HepG2 (cell line): Measurements from ENCODE around the gene PCSK6. TPM values are rescaled to one million over a fixed set of nuclear protein-coding genes. Genes with fewer than 3 reads are reported as not detected.

Source experiments
- ATAC-seq: fragments of 200-7000 bp; cut with Tn5 transposase; 3 replicates; pipeline ENCODE4 v1.9.1; 2020; ENCODE audit warnings: mild to moderate bottlenecking, moderate library complexity
- BruUV-seq: library from RNA; stranded (reverse); fragments of 400-500 nt; replicated peaks from 2 replicates; lab custom pipeline; 2021; lab: Mats Ljungman, UMichigan
- CTCF ChIA-PET: fragments of 300-600 bp; formaldehyde crosslinking; extraction: SDS; loops from one replicate; lab custom pipeline; 2021; ENCODE audit warnings: low total read pairs, inconsistent platforms, low intra/inter-chr PET ratio; lab: Yijun Ruan, JAX
- POLR2A ChIA-PET: fragments of 350-600 bp; sonication (Branson Sonifier 250); formaldehyde crosslinking; loops from one replicate; lab custom pipeline; 2020; ENCODE audit warnings: antibody characterized with exemption, inconsistent platforms; lab: Yijun Ruan, JAX
- DNase-seq: peaks from one replicate; pipeline ENCODE4 v3.0.0-alpha.2; 2015; ENCODE audit warnings: low spot score
- FAIRE-seq: peaks from 3 replicates; lab custom pipeline; 2011; peaks lifted over from hg19 to GRCh38; lab: Jason Lieb, UNC
- H2AFZ ChIP-seq: one replicate; pipeline ENCODE4 v1.6.1; 2011; ENCODE audit warnings: low read length, inconsistent platforms
- H3K27ac ChIP-seq: fragments of 300-600 bp; 3 replicates; pipeline ENCODE4 v1.8.0; 2011; ENCODE audit warnings: mixed run types, mild to moderate bottlenecking, mixed read lengths, low read length, inconsistent platforms; ENCODE audit not compliant: insufficient read depth; ENCODE audit errors: extremely low read length
- H3K27me3 ChIP-seq, 2 experiments: fragments of 200-600 bp in 1 of 2; 2 replicates in 1 of 2; 3 replicates in 1 of 2; pipeline versions ENCODE4 v1.6.0 to v1.8.0; 2011; ENCODE audit warnings: low read length in 2 of 2, mild to moderate bottlenecking in 2 of 2, moderate library complexity in 2 of 2, inconsistent platforms in 1 of 2; ENCODE audit not compliant: insufficient read depth in 2 of 2, control insufficient read depth in 1 of 2
- H3K36me3 ChIP-seq, 2 experiments: fragments of 200-600 bp in 1 of 2; replicated peaks in 1 of 2; 2 replicates in 1 of 2; 3 replicates in 1 of 2; pipeline versions ENCODE4 v1.5.1 to v1.8.0; 2011; ENCODE audit warnings: low read length in 2 of 2, inconsistent platforms in 1 of 2; ENCODE audit not compliant: insufficient read depth in 2 of 2, control insufficient read depth in 1 of 2
- H3K4me1 ChIP-seq: 2 replicates; pipeline ENCODE4 v1.5.1; 2012; ENCODE audit warnings: low read length, inconsistent platforms; ENCODE audit not compliant: insufficient read depth
- H3K4me2 ChIP-seq: 2 replicates; pipeline ENCODE4 v1.6.0; 2011; ENCODE audit warnings: low read depth, low read length, inconsistent platforms
- H3K4me3 ChIP-seq, 3 experiments: fragments of 200-600 bp in 1 of 3; sonication (generic), shearing (Covaris generic) in 1 of 3; replicated peaks in 1 of 3; 2 replicates each; pipeline ENCODE4 v1.5.1; 2011 to 2016; ENCODE audit warnings: low read length in 3 of 3, inconsistent platforms in 2 of 3, low read depth in 2 of 3, mild to moderate bottlenecking in 2 of 3, control low read depth in 1 of 3, mixed read lengths in 1 of 3; ENCODE audit not compliant: insufficient read depth in 1 of 3
- H3K79me2 ChIP-seq: one replicate; pipeline ENCODE4 v1.6.1; 2011; ENCODE audit warnings: low read length, inconsistent platforms; ENCODE audit not compliant: insufficient read depth
- H3K9ac ChIP-seq: 2 replicates; pipeline ENCODE4 v1.6.0; 2011; ENCODE audit warnings: mild to moderate bottlenecking, low read depth, low read length, inconsistent platforms; ENCODE audit not compliant: insufficient read depth
- H3K9me3 ChIP-seq: 2 replicates; pipeline ENCODE4 v1.5.1; 2012; ENCODE audit warnings: mild to moderate bottlenecking, low read length
- H4K20me1 ChIP-seq: 2 replicates; pipeline ENCODE4 v1.6.0; 2011; ENCODE audit warnings: inconsistent platforms, mild to moderate bottlenecking, low read length, moderate library complexity; ENCODE audit not compliant: insufficient read depth
- AGO1 ChIP-seq: fragments of 200-400 bp; formaldehyde crosslinking; IDR thresholded peaks from 2 replicates; pipeline ENCODE4 v1.6.1; 2017; ENCODE audit warnings: mild to moderate bottlenecking, low read depth, low read length, moderate library complexity; ENCODE audit not compliant: poor library complexity, severe bottlenecking
- CREB1 ChIP-seq, 2 experiments: fragments of 450-650 bp in 1 of 2; IDR thresholded peaks; 2 replicates each; pipeline ENCODE4 v1.6.1; 2016 to 2017; ENCODE audit warnings: control low read depth in 1 of 2, mild to moderate bottlenecking in 1 of 2, missing compliant biosample characterization in 1 of 2, missing genetic modification characterization in 1 of 2
- ETV5 ChIP-seq: IDR thresholded peaks from 2 replicates; pipeline ENCODE4 v1.6.1; 2018; ENCODE audit warnings: missing biosample characterization, missing genetic modification reagents, inconsistent platforms, borderline replicate concordance
- ETV6 ChIP-seq: sonication (generic); formaldehyde crosslinking; conservative IDR thresholded peaks from 2 replicates; pipeline ENCODE4 v1.4.0; 2020; ENCODE audit warnings: missing genetic modification reagents
- PHF5A ChIP-seq: IDR thresholded peaks from one replicate; pipeline ENCODE4 v1.6.1; 2018; ENCODE audit warnings: low read depth, missing genetic modification reagents; ENCODE audit not compliant: unreplicated experiment
- PRMT3 ChIP-seq: sonication (generic); formaldehyde crosslinking; IDR thresholded peaks from 2 replicates; pipeline ENCODE4 v1.8.1; 2022; ENCODE audit warnings: low read depth, mild to moderate bottlenecking, moderate library complexity, missing genetic modification reagents, borderline replicate concordance
- RARA ChIP-seq: IDR thresholded peaks from 2 replicates; pipeline ENCODE4 v1.6.1; 2016; ENCODE audit warnings: missing genetic modification reagents, missing compliant biosample characterization
- ZBTB42 ChIP-seq: sonication (generic); formaldehyde crosslinking; IDR thresholded peaks from 2 replicates; pipeline ENCODE4 v1.5.0; 2020; ENCODE audit warnings: mild to moderate bottlenecking, missing genetic modification reagents
- ZFP36L2 ChIP-seq: sonication (generic); formaldehyde crosslinking; IDR thresholded peaks from 2 replicates; pipeline ENCODE4 v1.4.0; 2020; ENCODE audit warnings: missing genetic modification reagents
- ZFP90 ChIP-seq: sonication (generic); formaldehyde crosslinking; IDR thresholded peaks from 2 replicates; pipeline ENCODE4 v1.8.0; 2022; ENCODE audit warnings: missing genetic modification reagents, mild to moderate bottlenecking, inconsistent platforms, borderline replicate concordance
- ZMYM2 ChIP-seq: sonication (generic); formaldehyde crosslinking; IDR thresholded peaks from 2 replicates; pipeline ENCODE4 v1.8.0; 2022; ENCODE audit warnings: mild to moderate bottlenecking, missing genetic modification reagents
- ZNF256 ChIP-seq: sonication (generic); formaldehyde crosslinking; conservative IDR thresholded peaks from 2 replicates; pipeline ENCODE4 v1.4.0; 2020; ENCODE audit warnings: missing genetic modification reagents
- WGBS: methylation state at CpG from one replicate; pipeline ENCODE4 v1.1.6; 2017; ENCODE audit warnings: low lambda C conversion rate; 5-methylcytosine and 5-hydroxymethylcytosine counted together
- in situ Hi-C: cut with HindIII; loops from 2 replicates; pipeline ENCODE4 v1.10.0; 2017; ENCODE audit warnings: low pct_unique_long_range_greater_than_20kb; ENCODE audit not compliant: extremely low pct_ligation_motif_present
- intact Hi-C: fragments of 100-400 bp; cut with micrococcal nuclease; formaldehyde crosslinking; loops from one replicate; pipeline ENCODE4 v1.10.0; 2022; ENCODE audit not compliant: unreplicated experiment
- polyA plus RNA-seq, 8 experiments: library from polyadenylated mRNA; depleted of rRNA in 3 of 8; stranded (reverse) in 7 of 8; unstranded in 1 of 8; fragments of >200 nt; fragmentation: Illumina TruSeq in 4 of 8; extraction: Trizol in 4 of 8; gene quantifications; 2 replicates each; pipeline versions ENCODE4 v1.2.1 to v1.2.3, GENCODE V29; 2011 to 2016; ENCODE audit warnings: low read depth in 4 of 8, missing spikeins in 1 of 8, mixed read lengths in 1 of 8; ENCODE audit not compliant: insufficient read depth in 1 of 8
- total RNA-seq, 5 experiments: library from RNA; depleted of rRNA; stranded (reverse); fragments of >200 nt; fragmentation: Illumina TruSeq; extraction: Trizol; gene quantifications; 2 replicates each; pipeline ENCODE4 v1.2.3, GENCODE V29; 2016; ENCODE audit warnings: low read depth in 1 of 5
- TF ChIP-seq, protein P1 (sequence below): sonication (generic); formaldehyde crosslinking; IDR thresholded peaks from 2 replicates; pipeline ENCODE4 v1.5.0; 2020; ENCODE audit warnings: missing genetic modification reagents
- TF ChIP-seq, protein P2 (sequence below): sonication (generic); formaldehyde crosslinking; IDR thresholded peaks from 2 replicates; pipeline ENCODE4 v1.8.0; 2022; ENCODE audit warnings: mild to moderate bottlenecking, missing genetic modification reagents, moderate library complexity
- TF ChIP-seq, protein P3 (sequence below): sonication (generic); formaldehyde crosslinking; IDR thresholded peaks from 2 replicates; pipeline ENCODE4 v1.8.0; 2022; ENCODE audit warnings: low read depth, missing genetic modification reagents
- TF ChIP-seq, protein P4 (sequence below): sonication (generic); formaldehyde crosslinking; IDR thresholded peaks from 2 replicates; pipeline ENCODE4 v1.5.0; 2020; ENCODE audit warnings: missing genetic modification reagents, mild to moderate bottlenecking, borderline replicate concordance

PCSK6 gene
- total and polyA plus RNA-seq, 2 of the 13 experiments (the other 11 are each of a cell fraction or from before 2014, with no cell fraction given): 56.5 to 155 TPM

DNA sequence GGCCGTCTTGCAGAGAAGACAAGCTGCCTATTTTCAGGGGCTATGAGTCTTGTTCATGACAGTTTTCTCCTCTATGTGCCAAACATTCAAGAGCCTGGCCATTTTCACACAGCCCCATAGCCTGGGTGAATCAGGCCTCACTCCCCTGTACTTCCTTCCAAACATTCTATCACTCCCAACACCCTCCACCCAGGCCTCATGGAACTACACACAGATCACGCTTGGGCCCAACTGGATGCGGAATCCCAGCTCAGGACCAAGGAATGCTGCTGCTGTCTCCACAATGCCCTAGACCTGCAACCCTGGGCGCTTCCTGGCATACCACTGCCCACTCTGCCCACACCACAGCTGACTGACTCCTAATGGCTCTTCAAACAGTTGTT lies 39.4 kb upstream of the PCSK6 start (continued):
- TF ChIP-seq, protein P1, sequence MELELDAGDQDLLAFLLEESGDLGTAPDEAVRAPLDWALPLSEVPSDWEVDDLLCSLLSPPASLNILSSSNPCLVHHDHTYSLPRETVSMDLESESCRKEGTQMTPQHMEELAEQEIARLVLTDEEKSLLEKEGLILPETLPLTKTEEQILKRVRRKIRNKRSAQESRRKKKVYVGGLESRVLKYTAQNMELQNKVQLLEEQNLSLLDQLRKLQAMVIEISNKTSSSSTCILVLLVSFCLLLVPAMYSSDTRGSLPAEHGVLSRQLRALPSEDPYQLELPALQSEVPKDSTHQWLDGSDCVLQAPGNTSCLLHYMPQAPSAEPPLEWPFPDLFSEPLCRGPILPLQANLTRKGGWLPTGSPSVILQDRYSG (CRISPR knock-in tag): no peak
- TF ChIP-seq ZBTB42 (no peak), ETV6 (CRISPR knock-in tag) (no peak)
- TF ChIP-seq, protein P2, sequence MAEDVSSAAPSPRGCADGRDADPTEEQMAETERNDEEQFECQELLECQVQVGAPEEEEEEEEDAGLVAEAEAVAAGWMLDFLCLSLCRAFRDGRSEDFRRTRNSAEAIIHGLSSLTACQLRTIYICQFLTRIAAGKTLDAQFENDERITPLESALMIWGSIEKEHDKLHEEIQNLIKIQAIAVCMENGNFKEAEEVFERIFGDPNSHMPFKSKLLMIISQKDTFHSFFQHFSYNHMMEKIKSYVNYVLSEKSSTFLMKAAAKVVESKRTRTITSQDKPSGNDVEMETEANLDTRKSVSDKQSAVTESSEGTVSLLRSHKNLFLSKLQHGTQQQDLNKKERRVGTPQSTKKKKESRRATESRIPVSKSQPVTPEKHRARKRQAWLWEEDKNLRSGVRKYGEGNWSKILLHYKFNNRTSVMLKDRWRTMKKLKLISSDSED: 0 out of 2 replicates have a peak, but pooled peaks have one; percentile 44
- TF ChIP-seq, protein P3, sequence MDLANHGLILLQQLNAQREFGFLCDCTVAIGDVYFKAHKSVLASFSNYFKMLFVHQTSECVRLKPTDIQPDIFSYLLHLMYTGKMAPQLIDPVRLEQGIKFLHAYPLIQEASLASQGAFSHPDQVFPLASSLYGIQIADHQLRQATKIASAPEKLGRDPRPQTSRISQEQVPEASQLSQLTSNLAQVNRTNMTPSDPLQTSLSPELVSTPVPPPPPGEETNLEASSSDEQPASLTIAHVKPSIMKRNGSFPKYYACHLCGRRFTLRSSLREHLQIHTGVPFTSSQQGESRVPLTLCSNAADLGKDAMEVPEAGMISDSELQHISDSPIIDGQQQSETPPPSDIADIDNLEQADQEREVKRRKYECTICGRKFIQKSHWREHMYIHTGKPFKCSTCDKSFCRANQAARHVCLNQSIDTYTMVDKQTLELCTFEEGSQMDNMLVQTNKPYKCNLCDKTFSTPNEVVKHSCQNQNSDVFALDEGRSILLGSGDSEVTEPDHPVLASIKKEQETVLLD (CRISPR knock-in tag): no peak
- TF ChIP-seq, all 625 proteins: peak for 11

DNA sequence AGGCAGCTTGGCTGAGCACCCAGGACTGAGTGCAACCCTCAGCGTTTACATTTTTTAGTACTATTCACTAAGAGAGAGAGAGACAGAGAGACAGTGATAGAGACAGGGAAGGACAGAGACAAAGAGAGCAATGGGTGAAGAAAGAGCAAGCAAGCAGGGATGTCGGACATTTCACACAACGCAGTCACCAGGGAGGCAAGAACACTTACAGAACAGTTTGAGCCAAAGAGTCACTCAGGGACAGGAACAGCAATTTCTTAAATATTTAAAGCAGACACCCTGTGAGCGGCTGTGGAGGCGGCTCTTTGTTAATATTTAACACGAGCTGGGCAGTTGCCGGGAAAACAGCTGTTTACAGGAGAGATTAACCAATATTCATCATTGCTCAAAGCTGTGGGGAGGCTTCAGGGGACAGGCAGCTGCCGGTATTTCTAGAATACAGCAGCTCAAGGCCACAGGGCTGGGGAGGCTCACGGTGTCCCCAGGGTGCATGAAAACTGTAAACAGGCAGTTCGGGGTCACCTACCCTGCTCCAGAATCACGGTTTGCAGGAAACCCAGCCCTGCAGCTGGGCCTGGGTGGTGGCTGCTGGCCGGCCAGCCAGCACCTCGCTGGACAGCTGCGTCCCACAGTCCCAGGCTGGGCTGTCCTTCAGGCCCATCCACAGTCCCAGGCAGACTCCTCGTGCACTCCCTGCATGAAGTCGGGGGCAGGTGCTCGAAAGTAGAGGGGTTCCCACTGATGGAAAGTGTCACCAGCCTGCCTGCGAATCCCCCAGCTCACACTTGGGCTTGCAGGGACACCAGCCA lies 38.8 kb upstream of the PCSK6 start:
- CTCF ChIA-PET: no interaction called here
- in situ Hi-C loops (no loop called here), intact Hi-C loops (loop anchor here (1.0 to 5.0 kb wide), 2 partner anchors 9 to 114 kb away; no protein-coding TSS in a partner anchor)
- 4% methylated on average over 17 of the region's 18 CpGs for WGBS
- Histone ChIP-seq H3K27ac (peak overlapping the region; percentile 98), H3K9ac (peak overlapping the region; percentile 93), H2AFZ (no peak overlapping the region), H3K9me3 (no peaks in the 10 kb centered on the region), H3K4me2 (peak overlapping the region; percentile 98), H4K20me1 (no peaks in the 10 kb centered on the region), H3K4me1 (peaks cover 90% of the 10 kb centered on the region), H3K79me2 (no peaks in the 10 kb centered on the region), H3K36me3 (no peaks in the 10 kb centered on the region), H3K27me3 (no peaks in the 10 kb centered on the region), H3K4me3 (peak overlapping the region; percentile 39 to 74 (median 54); a peak in 5 of 6 replicates)
- ATAC-seq: peak; percentile 91
- DNase-seq: peak; percentile 97
- FAIRE-seq: peak; percentile 90
- BruUV-seq: no TSS peak
- POLR2A ChIA-PET: interaction anchor here (0.5 to 3.8 kb wide), 32 partner anchors 8 to 283 kb away, joined by 3 to 92 read pairs (median 4); partner anchors contain the start of genes PCSK6, SNRPA1 and TARS3
- TF ChIP-seq ZNF256 (CRISPR knock-in tag): peak; percentile 62; the same call in 1 of the 2 replicates
- TF ChIP-seq, protein P4, sequence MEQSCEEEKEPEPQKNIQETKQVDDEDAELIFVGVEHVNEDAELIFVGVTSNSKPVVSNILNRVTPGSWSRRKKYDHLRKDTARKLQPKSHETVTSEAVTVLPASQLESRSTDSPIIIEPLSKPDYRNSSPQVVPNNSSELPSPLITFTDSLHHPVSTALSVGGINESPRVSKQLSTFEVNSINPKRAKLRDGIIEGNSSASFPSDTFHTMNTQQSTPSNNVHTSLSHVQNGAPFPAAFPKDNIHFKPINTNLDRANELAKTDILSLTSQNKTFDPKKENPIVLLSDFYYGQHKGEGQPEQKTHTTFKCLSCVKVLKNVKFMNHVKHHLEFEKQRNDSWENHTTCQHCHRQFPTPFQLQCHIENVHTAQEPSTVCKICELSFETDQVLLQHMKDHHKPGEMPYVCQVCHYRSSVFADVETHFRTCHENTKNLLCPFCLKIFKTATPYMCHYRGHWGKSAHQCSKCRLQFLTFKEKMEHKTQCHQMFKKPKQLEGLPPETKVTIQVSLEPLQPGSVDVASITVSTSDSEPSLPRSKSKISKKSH: peak; percentile 81
- TF ChIP-seq PHF5A (CRISPR knock-in tag): peak; percentile 74
- peak; percentile 55 for TF ChIP-seq AGO1
- no peak for TF ChIP-seq CREB1 (IDR thresholded peaks at IDR 0.05)
- peak; percentile 26; the same call in 1 of the 2 replicates for TF ChIP-seq CREB1 (CRISPR knock-in tag; IDR thresholded peaks at IDR 0.05)
- TF ChIP-seq RARA (CRISPR knock-in tag): peak; percentile 94
- TF ChIP-seq ZFP90 (CRISPR knock-in tag): peak; percentile 37; the same call in 1 of the 2 replicates
- TF ChIP-seq ZMYM2 (CRISPR knock-in tag): no peak; the same call in 1 of the 2 replicates
- TF ChIP-seq ZFP36L2 (CRISPR knock-in tag): no peak
- TF ChIP-seq ETV5: peak; percentile 68; the same call in 1 of the 2 replicates
- no peak for TF ChIP-seq PRMT3 (CRISPR knock-in tag)
